Measurements from ENCODE around the gene CATSPER3.

- TF ChIP-seq CTCF (IDR thresholded peaks at IDR 0.05) = no peak
- no peak for TF ChIP-seq POLR2A (IDR thresholded peaks at IDR 0.05)
- TF ChIP-seq EP300 (IDR thresholded peaks at IDR 0.05) = no peak
Measured at GRCh38 chr5:135030123-135030955, 62.6 kb downstream of the CATSPER3 start.

All from ovary (tissue), 3 donors.